Fibroblast of skin of right biceps (primary cell): ENCODE results near the gene TOM1L2.

Source experiments
- DNase-seq: peaks from one replicate; pipeline ENCODE4 v3.0.0-alpha.2; 2013

The TOM1L2 gene

DNA sequence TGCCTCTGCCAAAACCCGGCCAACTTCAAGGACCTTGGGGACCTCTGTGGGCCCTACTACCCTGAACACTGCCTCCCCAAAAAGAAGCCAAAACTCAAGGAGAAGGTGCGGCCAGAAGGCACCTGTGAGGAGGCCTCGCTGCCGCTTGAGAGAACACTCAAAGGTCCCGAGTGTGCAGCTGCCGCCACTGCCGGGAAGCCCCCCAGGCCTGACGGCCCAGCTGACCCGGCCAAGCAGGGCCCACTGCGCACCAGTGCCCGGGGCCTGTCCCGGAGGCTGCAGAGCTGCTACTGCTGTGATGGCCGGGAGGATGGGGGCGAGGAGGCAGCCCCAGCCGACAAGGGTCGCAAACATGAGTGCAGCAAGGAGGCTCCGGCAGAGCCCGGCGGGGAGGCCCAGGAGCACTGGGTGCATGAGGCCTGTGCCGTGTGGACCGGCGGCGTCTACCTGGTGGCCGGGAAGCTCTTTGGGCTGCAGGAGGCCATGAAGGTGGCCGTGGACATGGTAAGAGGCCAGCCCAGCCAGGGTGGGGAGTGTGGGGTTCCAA, 174.1 kb downstream of the TOM1L2 start:
- DNase-seq: no peak

DNA sequence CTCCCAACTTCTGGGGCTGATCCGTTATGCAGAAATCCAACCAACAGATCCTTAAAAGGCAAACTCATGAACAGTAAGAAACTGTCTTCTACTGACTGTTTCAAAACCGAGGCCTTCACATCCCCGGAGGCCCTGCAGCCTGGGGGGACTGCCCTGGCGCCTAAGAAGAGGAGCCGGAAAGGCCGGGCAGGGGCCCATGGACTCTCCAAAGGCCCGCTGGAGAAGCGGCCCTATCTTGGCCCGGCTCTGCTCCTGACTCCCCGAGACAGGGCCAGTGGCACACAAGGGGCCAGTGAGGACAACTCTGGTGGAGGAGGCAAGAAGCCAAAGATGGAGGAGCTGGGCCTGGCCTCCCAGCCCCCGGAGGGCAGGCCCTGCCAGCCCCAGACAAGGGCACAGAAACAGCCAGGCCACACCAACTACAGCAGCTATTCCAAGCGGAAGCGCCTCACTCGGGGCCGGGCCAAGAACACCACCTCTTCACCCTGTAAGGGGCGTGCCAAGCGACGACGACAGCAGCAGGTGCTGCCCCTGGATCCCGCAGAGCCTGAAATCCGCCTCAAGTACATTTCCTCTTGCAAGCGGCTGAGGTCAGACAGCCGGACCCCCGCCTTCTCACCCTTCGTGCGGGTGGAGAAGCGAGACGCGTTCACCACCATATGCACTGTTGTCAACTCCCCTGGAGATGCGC, 174.9 kb downstream of the TOM1L2 start:
- no peak for DNase-seq

DNA sequence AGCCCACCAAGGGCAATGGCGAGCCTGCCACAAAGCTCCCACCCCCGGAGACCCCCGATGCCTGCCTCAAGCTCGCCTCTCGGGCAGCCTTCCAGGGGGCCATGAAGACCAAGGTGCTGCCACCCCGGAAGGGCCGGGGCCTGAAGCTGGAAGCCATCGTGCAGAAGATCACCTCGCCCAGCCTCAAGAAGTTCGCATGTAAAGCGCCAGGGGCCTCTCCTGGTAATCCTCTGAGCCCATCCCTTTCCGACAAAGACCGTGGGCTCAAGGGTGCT, 175.5 kb downstream of the TOM1L2 start:
- DNase-seq: no peak

DNA sequence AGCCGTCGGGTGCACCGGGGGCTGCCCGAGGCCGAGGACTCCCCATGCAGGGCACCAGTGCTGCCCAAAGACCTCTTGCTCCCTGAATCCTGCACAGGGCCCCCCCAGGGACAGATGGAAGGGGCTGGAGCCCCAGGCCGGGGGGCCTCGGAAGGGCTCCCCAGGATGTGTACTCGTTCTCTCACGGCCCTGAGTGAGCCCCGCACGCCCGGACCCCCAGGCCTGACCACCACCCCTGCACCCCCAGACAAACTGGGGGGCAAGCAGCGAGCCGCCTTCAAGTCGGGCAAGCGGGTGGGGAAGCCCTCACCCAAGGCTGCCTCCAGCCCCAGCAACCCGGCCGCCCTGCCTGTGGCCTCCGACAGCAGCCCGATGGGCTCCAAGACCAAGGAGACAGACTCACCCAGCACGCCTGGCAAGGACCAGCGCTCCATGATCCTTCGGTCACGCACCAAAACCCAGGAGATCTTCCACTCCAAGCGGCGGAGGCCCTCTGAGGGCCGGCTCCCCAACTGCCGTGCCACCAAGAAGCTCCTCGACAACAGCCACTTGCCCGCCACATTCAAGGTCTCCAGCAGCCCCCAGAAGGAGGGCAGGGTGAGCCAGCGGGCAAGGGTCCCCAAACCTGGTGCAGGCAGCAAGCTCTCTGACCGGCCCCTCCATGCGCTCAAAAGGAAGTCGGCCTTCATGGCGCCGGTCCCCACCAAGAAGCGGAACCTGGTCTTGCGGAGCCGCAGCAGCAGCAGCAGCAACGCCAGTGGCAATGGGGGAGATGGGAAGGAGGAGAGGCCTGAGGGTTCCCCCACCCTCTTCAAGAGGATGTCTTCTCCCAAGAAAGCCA, 176.0 kb downstream of the TOM1L2 start:
- no peak for DNase-seq

DNA sequence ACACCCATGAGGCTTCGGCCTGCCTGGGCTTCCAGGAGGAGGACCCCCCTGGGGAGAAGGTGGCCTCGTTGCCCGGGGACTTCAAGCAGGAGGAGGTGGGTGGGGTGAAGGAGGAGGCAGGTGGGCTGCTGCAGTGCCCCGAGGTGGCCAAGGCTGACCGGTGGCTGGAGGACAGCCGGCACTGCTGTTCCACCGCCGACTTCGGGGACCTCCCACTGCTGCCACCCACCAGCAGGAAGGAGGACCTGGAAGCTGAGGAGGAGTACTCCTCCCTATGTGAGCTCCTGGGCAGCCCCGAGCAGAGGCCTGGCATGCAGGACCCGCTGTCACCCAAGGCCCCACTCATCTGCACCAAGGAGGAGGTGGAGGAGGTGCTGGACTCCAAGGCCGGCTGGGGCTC, 176.9 kb downstream of the TOM1L2 start:
- no peak for DNase-seq

DNA sequence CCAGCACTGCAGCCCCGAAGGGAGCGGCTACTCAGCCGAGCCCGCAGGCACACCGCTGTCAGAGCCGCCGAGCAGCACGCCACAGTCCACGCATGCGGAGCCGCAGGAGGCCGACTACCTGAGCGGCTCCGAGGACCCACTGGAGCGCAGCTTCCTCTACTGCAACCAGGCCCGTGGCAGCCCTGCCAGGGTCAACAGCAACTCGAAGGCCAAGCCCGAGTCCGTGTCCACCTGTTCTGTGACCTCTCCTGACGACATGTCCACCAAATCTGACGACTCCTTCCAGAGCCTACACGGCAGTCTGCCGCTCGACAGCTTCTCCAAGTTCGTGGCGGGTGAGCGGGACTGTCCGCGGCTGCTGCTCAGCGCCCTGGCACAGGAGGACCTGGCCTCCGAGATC, 177.8 kb downstream of the TOM1L2 start:
- no peak for DNase-seq
